Measurements from ENCODE around the gene ASCC1. TPM values are rescaled to one million over a fixed set of nuclear protein-coding genes. Genes with fewer than 3 reads are reported as not detected.

ASCC1 gene
- total and polyA plus RNA-seq, 2 experiments from 2014 or later, result 13.7 to 37.2 TPM

DNA sequence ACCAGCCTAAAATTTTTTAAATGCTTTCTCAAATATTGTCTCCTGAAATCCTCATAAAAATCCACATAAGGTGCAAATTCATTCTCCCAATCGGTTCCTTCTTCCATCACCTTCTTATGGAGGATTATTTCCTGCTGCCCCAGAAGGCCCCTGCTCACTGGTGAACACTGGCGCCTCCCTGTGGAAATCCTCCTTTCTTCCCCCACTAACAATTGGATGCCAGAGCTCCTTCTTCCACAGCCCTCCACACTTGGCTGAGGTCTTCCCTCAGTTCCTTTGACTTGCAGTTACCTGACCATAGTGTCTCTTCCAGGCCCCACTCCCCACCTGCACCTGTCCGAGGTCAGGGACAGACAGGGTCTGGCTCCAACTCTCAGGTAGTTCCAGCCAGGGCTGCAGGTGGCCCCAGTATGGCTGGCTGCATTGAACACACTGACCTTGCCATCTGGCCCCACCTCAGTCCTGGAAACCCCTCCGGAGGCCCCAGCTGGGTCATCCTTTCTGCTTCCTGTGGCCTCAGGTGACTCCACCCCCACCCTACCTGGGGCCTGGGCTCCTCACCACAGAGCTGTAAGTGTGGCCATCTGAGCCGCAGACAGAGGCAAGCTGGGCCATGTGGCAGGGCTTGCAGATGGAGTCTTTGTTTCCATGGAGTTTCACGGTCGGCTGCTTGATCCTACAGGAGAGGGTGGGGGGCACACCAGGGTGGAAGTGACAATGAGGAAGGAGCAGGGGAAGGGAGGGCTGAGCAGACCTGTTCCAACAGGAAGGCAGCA, 146.1 kb downstream of the ASCC1 start:
- Histone ChIP-seq H3K4me1 (ENCODE audit: insufficient read depth) (no peaks in the 10 kb centered on the region), H3K9me2 (ENCODE audit: insufficient read depth) (no peaks in the 10 kb centered on the region), H3K4me2 (no peak overlapping the region), H3K27ac (ENCODE audit: low read depth) (no peak overlapping the region), H4K20me1 (replicated peaks; ENCODE audit: insufficient read depth) (no peaks in the 10 kb centered on the region), H2AFZ (peak overlapping the region; percentile 47; the same call in 1 of the 2 replicates), H3K4me3 (no peak overlapping the region), H3K36me3 (ENCODE audit: insufficient read depth) (no peaks in the 10 kb centered on the region; the same call in 1 of the 2 replicates), H3F3A (replicated peaks; ENCODE audit: low read depth) (no peaks in the 10 kb centered on the region), H3K79me2 (replicated peaks; ENCODE audit: insufficient read depth) (no peaks in the 10 kb centered on the region), H3K27me3 (ENCODE audit: insufficient read depth) (no peaks in the 10 kb centered on the region)
- no peak for TF ChIP-seq POLR2AphosphoS5 (IDR thresholded peaks at IDR 0.05; ENCODE audit: low read depth)
- TF ChIP-seq, protein P1, sequence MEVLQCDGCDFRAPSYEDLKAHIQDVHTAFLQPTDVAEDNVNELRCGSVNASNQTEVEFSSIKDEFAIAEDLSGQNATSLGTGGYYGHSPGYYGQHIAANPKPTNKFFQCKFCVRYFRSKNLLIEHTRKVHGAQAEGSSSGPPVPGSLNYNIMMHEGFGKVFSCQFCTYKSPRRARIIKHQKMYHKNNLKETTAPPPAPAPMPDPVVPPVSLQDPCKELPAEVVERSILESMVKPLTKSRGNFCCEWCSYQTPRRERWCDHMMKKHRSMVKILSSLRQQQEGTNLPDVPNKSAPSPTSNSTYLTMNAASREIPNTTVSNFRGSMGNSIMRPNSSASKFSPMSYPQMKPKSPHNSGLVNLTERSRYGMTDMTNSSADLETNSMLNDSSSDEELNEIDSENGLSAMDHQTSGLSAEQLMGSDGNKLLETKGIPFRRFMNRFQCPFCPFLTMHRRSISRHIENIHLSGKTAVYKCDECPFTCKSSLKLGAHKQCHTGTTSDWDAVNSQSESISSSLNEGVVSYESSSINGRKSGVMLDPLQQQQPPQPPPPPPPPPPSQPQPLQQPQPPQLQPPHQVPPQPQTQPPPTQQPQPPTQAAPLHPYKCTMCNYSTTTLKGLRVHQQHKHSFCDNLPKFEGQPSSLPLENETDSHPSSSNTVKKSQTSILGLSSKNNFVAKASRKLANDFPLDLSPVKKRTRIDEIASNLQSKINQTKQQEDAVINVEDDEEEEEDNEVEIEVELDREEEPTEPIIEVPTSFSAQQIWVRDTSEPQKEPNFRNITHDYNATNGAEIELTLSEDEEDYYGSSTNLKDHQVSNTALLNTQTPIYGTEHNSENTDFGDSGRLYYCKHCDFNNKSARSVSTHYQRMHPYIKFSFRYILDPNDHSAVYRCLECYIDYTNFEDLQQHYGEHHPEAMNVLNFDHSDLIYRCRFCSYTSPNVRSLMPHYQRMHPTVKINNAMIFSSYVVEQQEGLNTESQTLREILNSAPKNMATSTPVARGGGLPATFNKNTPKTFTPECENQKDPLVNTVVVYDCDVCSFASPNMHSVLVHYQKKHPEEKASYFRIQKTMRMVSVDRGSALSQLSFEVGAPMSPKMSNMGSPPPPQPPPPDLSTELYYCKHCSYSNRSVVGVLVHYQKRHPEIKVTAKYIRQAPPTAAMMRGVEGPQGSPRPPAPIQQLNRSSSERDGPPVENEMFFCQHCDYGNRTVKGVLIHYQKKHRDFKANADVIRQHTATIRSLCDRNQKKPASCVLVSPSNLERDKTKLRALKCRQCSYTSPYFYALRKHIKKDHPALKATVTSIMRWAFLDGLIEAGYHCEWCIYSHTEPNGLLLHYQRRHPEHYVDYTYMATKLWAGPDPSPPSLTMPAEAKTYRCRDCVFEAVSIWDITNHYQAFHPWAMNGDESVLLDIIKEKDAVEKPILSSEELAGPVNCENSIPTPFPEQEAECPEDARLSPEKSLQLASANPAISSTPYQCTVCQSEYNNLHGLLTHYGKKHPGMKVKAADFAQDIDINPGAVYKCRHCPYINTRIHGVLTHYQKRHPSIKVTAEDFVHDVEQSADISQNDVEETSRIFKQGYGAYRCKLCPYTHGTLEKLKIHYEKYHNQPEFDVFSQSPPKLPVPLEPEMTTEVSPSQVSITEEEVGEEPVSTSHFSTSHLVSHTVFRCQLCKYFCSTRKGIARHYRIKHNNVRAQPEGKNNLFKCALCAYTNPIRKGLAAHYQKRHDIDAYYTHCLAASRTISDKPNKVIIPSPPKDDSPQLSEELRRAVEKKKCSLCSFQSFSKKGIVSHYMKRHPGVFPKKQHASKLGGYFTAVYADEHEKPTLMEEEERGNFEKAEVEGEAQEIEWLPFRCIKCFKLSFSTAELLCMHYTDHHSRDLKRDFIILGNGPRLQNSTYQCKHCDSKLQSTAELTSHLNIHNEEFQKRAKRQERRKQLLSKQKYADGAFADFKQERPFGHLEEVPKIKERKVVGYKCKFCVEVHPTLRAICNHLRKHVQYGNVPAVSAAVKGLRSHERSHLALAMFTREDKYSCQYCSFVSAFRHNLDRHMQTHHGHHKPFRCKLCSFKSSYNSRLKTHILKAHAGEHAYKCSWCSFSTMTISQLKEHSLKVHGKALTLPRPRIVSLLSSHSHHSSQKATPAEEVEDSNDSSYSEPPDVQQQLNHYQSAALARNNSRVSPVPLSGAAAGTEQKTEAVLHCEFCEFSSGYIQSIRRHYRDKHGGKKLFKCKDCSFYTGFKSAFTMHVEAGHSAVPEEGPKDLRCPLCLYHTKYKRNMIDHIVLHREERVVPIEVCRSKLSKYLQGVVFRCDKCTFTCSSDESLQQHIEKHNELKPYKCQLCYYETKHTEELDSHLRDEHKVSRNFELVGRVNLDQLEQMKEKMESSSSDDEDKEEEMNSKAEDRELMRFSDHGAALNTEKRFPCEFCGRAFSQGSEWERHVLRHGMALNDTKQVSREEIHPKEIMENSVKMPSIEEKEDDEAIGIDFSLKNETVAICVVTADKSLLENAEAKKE (CRISPR knock-in tag; IDR thresholded peaks at IDR 0.05), result no peak
- no peak for TF ChIP-seq EZH2 (IDR thresholded peaks at IDR 0.05; ENCODE audit: low read depth, unreplicated experiment)
- TF ChIP-seq, protein P2, sequence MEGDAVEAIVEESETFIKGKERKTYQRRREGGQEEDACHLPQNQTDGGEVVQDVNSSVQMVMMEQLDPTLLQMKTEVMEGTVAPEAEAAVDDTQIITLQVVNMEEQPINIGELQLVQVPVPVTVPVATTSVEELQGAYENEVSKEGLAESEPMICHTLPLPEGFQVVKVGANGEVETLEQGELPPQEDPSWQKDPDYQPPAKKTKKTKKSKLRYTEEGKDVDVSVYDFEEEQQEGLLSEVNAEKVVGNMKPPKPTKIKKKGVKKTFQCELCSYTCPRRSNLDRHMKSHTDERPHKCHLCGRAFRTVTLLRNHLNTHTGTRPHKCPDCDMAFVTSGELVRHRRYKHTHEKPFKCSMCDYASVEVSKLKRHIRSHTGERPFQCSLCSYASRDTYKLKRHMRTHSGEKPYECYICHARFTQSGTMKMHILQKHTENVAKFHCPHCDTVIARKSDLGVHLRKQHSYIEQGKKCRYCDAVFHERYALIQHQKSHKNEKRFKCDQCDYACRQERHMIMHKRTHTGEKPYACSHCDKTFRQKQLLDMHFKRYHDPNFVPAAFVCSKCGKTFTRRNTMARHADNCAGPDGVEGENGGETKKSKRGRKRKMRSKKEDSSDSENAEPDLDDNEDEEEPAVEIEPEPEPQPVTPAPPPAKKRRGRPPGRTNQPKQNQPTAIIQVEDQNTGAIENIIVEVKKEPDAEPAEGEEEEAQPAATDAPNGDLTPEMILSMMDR (conservative IDR thresholded peaks at IDR 0.05; ENCODE audit: low read depth in 2 of 2), result peak; percentile 67 to 73
- H3K36me3 Mint-ChIP-seq (ENCODE audit: low read depth), result no peaks in the 10 kb centered on the region
- peaks cover 20% of the 10 kb centered on the region for H3K27me3 Mint-ChIP-seq (ENCODE audit: insufficient read depth, low read depth, poor library complexity)
- peaks cover 4% of the 10 kb centered on the region; the same call in 2 of the 3 replicates for H3K4me1 Mint-ChIP-seq
- H3K9me3 Mint-ChIP-seq, result no peaks in the 10 kb centered on the region
- DNase-seq (ENCODE audit: low spot score) (peak; percentile 66), ATAC-seq (peak; percentile 66)
- no peak overlapping the region; the same call in 2 of the 3 replicates for H3K4me3 Mint-ChIP-seq
- no peak overlapping the region for H3K27ac Mint-ChIP-seq

Data from GM23338 (cell line).